Measurements from ENCODE around the gene ACTR3. TPM values are rescaled to one million over a fixed set of nuclear protein-coding genes. Genes with fewer than 3 reads are reported as not detected.

Gene ACTR3
- polyA plus RNA-seq, 1 donor from 2014 or later = 255 TPM

DNA sequence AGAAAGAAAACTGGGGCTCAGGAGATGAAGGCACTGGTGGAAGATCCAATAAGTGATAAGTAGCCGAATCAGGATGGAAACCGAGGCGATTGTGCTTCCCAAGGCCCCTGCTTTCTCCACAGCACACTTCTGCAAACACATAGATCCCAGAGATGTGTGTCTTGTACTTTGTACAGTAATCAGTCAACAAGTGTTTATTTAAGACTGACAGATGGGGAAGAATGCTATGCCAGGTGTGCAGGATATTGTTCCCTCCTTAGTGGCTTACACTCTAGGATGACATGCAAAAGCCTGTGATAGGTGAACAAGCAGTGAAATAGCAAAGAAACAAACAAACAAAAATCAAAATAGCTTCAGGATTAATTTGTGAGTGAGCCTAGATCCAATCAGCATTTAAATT, 116.6 kb downstream of the ACTR3 start:
- Histone ChIP-seq H3K9ac (ENCODE audit: low read length) (no peak overlapping the region), H3K9me3 (ENCODE audit: low read length) (no peaks in the 10 kb centered on the region), H3K36me3 (ENCODE audit: insufficient read depth, low read length) (no peaks in the 10 kb centered on the region), H4K20me1 (ENCODE audit: insufficient read depth) (no peaks in the 10 kb centered on the region), H3K27ac (ENCODE audit: low read length) (no peak overlapping the region), H3K4me2 (ENCODE audit: low read length) (no peak overlapping the region), H3K9me2 (ENCODE audit: insufficient read depth, low read length) (no peaks in the 10 kb centered on the region), H3F3A (ENCODE audit: insufficient read depth, low read length, poor library complexity, severe bottlenecking) (no peaks in the 10 kb centered on the region), H2AFZ (ENCODE audit: low read depth, low read length) (no peak overlapping the region), H3K27me3 (ENCODE audit: insufficient read depth, low read depth, low read length) (no peaks in the 10 kb centered on the region), H3K79me2 (replicated peaks; ENCODE audit: insufficient read depth, low read length) (no peaks in the 10 kb centered on the region), H3K4me3 (ENCODE audit: low read length) (no peak overlapping the region)
- TF ChIP-seq SMC3 (conservative IDR thresholded peaks at IDR 0.05; ENCODE audit: poor library complexity) (no peak), EZH2 (IDR thresholded peaks at IDR 0.05; ENCODE audit: borderline replicate concordance, insufficient read depth, low read length, poor library complexity, severe bottlenecking) (no peak), MXI1 (conservative IDR thresholded peaks at IDR 0.05; ENCODE audit: poor library complexity, severe bottlenecking) (no peak)

DNA sequence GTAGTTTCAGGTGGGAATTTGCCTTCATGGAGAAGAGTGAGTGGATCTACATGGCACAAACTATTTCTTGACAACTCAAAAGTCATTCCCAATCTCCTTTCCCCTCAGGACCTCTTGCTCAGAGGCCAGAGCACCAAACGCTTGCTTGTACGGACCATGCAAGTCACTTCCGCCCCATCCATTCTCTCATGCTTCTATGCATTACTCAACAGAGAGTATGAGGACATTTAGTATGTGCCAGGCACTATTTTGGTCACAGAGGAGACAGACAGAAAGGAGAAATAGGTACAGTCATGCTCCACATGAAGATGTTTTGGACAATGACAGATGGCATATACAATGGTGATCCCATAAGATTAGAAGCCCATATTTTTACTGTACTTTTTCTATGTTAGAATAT, 117.5 kb downstream of the ACTR3 start:
- H3K9me2 ChIP-seq (ENCODE audit: insufficient read depth, low read length) = no peaks in the 10 kb centered on the region
- TF ChIP-seq EP300 (conservative IDR thresholded peaks at IDR 0.05; ENCODE audit: poor library complexity, severe bottlenecking) (no peak), RAD21 (conservative IDR thresholded peaks at IDR 0.05) (no peak), EZH2 (IDR thresholded peaks at IDR 0.05; ENCODE audit: borderline replicate concordance, insufficient read depth, low read length, poor library complexity, severe bottlenecking) (no peak), TAF1 (IDR thresholded peaks at IDR 0.05; ENCODE audit: low read depth) (no peak), POLR2AphosphoS5 (IDR thresholded peaks at IDR 0.05) (no peak), SMC3 (conservative IDR thresholded peaks at IDR 0.05; ENCODE audit: poor library complexity) (no peak), MXI1 (conservative IDR thresholded peaks at IDR 0.05; ENCODE audit: poor library complexity, severe bottlenecking) (no peak)
- TF ChIP-seq, protein P1, sequence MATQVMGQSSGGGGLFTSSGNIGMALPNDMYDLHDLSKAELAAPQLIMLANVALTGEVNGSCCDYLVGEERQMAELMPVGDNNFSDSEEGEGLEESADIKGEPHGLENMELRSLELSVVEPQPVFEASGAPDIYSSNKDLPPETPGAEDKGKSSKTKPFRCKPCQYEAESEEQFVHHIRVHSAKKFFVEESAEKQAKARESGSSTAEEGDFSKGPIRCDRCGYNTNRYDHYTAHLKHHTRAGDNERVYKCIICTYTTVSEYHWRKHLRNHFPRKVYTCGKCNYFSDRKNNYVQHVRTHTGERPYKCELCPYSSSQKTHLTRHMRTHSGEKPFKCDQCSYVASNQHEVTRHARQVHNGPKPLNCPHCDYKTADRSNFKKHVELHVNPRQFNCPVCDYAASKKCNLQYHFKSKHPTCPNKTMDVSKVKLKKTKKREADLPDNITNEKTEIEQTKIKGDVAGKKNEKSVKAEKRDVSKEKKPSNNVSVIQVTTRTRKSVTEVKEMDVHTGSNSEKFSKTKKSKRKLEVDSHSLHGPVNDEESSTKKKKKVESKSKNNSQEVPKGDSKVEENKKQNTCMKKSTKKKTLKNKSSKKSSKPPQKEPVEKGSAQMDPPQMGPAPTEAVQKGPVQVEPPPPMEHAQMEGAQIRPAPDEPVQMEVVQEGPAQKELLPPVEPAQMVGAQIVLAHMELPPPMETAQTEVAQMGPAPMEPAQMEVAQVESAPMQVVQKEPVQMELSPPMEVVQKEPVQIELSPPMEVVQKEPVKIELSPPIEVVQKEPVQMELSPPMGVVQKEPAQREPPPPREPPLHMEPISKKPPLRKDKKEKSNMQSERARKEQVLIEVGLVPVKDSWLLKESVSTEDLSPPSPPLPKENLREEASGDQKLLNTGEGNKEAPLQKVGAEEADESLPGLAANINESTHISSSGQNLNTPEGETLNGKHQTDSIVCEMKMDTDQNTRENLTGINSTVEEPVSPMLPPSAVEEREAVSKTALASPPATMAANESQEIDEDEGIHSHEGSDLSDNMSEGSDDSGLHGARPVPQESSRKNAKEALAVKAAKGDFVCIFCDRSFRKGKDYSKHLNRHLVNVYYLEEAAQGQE (IDR thresholded peaks at IDR 0.05; ENCODE audit: borderline replicate concordance) = no peak
- TF ChIP-seq, protein P2, sequence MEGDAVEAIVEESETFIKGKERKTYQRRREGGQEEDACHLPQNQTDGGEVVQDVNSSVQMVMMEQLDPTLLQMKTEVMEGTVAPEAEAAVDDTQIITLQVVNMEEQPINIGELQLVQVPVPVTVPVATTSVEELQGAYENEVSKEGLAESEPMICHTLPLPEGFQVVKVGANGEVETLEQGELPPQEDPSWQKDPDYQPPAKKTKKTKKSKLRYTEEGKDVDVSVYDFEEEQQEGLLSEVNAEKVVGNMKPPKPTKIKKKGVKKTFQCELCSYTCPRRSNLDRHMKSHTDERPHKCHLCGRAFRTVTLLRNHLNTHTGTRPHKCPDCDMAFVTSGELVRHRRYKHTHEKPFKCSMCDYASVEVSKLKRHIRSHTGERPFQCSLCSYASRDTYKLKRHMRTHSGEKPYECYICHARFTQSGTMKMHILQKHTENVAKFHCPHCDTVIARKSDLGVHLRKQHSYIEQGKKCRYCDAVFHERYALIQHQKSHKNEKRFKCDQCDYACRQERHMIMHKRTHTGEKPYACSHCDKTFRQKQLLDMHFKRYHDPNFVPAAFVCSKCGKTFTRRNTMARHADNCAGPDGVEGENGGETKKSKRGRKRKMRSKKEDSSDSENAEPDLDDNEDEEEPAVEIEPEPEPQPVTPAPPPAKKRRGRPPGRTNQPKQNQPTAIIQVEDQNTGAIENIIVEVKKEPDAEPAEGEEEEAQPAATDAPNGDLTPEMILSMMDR (IDR thresholded peaks at IDR 0.05; ENCODE audit: poor library complexity, severe bottlenecking) = no peak
- H3K4me3 ChIP-seq (ENCODE audit: low read length) = no peak overlapping the region

More for the DNA sequence above, 117.5 kb downstream of the ACTR3 start:
- Histone ChIP-seq H3K27ac (ENCODE audit: low read length) (no peak overlapping the region), H4K20me1 (ENCODE audit: insufficient read depth) (no peaks in the 10 kb centered on the region), H3K36me3 (ENCODE audit: insufficient read depth, low read length) (no peaks in the 10 kb centered on the region), H3K27me3 (ENCODE audit: insufficient read depth, low read depth, low read length) (no peaks in the 10 kb centered on the region), H2AFZ (ENCODE audit: low read depth, low read length) (no peak overlapping the region), H3K9ac (ENCODE audit: low read length) (no peak overlapping the region), H3K79me2 (replicated peaks; ENCODE audit: insufficient read depth, low read length) (no peaks in the 10 kb centered on the region), H3K9me3 (ENCODE audit: low read length) (no peaks in the 10 kb centered on the region), H3F3A (ENCODE audit: insufficient read depth, low read length, poor library complexity, severe bottlenecking) (no peaks in the 10 kb centered on the region), H3K4me2 (ENCODE audit: low read length) (no peak overlapping the region)

Measured in neural cell (in vitro differentiated cells).